ENCODE data around the gene METAP1D. TPM values are rescaled to one million over a fixed set of nuclear protein-coding genes. Genes with fewer than 3 reads are reported as not detected.

Gene METAP1D
- total RNA-seq (2014; rRNA removed; shearing (Covaris generic)): 3.8 and 4.1 TPM in 2 replicates
- 5.1 and 6.9 TPM in 2 replicates for polyA plus RNA-seq (2016; fragmentation: Nextera tagmentation; extraction: Ambion mirVana)

DNA sequence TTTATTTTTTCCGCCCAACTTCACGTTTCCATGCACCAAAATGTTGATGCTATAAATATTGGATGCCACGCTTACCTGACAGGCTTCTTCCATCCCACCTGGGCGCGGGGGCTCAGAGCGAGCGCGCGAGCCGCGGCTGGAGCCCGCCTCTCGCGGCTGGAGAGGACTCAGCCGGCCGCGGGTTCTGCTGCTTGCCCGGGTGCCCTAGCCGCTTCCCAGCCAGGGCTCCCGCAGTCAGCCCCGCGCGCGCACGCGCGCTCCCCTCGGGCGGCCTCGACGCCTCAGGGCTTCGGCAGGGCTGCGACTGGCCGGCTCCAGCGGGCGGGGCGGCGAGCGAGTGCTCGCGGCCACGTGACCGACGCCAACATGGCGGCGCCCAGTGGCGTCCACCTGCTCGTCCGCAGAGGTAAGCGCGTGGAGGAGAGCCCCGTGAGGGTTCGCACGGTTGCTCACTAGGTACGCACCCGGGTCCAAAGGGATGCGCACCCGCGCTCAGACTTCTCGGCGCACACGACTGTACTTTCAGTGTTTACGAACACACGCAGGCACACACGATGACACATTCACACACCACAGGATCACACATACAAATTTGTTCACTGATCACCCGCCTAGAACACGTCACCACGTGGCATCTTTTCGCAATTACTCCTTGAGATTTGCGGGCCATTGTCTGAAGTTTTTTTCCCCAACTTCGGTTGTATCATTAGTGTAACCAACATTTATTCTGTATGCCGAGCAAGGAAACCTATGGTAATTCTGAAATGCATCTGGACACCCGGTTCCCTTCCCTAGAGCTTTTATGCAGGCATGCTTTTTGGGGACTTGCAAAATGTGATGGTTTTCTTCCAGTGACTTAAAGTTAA is at the start of gene METAP1D:
TSS of gene METAP1D (plus strand) at position 350 of the 866 bp plus-strand sequence. CDS start at position 367, 17 bp downstream.
- H3K9me2 ChIP-seq (ENCODE audit: insufficient read depth): no peaks in the 10 kb centered on the region
- peak within 1 kb of the TSS; percentile 72 for H3K27ac ChIP-seq
- no peaks in the 10 kb centered on the region for H3K79me2 ChIP-seq (ENCODE audit: insufficient read depth)
- TF ChIP-seq EZH2 (IDR thresholded peaks at IDR 0.05; ENCODE audit: insufficient read depth, poor library complexity, severe bottlenecking): no peak
- TF ChIP-seq EZH2phosphoT487 (IDR thresholded peaks at IDR 0.05; ENCODE audit: insufficient read depth, low read depth): no peak
- H3K4me2 ChIP-seq (ENCODE audit: unreplicated experiment): peak within 1 kb of the TSS; percentile 88
- H4K20me1 ChIP-seq (ENCODE audit: insufficient read depth): no peaks in the 10 kb centered on the region
- H3F3A ChIP-seq (ENCODE audit: insufficient read depth): no peaks in the 10 kb centered on the region
- in situ Hi-C loops (cut with MboI): no loop called here
- no peaks in the 10 kb centered on the region for H3K4me1 ChIP-seq (ENCODE audit: insufficient read depth)
- 1 to 2% methylated on average over 67 to 70 of the region's 73 CpGs for WGBS, 2 experiments (ENCODE audit: low coverage in 1 of 2, low lambda C conversion rate in 2 of 2, missing lambda C conversion rate in 2 of 2)
- peak within 1 kb of the TSS; percentile 83 for H3K4me3 ChIP-seq
- DNase-seq: peak; percentile 97
- H3K9me3 ChIP-seq (ENCODE audit: low read depth): no peaks in the 10 kb centered on the region
- peak within 1 kb of the TSS; percentile 96 for H2AFZ ChIP-seq
- H3K9ac ChIP-seq: peak within 1 kb of the TSS; percentile 92
- H3K36me3 ChIP-seq (ENCODE audit: low read depth): no peaks in the 10 kb centered on the region
- no peaks in the 10 kb centered on the region for H3K27me3 ChIP-seq (replicated peaks; ENCODE audit: insufficient read depth)

DNA sequence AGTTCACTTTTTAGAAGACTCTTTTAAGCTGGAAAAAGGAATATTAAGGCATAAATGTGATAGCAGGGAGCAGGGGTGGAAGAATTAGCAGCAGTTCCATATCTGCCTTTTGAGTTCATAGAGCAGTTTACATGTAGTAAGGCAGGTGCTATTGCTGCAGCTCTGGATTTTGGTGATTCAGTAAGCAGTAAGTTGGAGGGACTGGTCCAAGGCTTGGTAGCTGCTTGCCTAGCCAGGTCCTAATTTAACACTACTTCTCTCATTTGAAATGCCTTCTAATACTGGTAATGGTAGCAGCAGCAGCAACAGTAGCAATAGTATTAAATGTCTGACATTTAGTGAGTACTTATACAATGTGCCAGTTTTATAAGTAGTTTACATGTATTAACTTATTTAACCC is 47.5 kb upstream of the METAP1D start:
- H3K9ac ChIP-seq: no peak overlapping the region
- H3K27me3 ChIP-seq (replicated peaks; ENCODE audit: insufficient read depth): no peaks in the 10 kb centered on the region
- H2AFZ ChIP-seq: no peak overlapping the region
- peaks cover 21% of the 10 kb centered on the region for H3F3A ChIP-seq (ENCODE audit: insufficient read depth)
- DNase-seq: no peak
- no peak overlapping the region for H3K4me2 ChIP-seq (ENCODE audit: unreplicated experiment)
- in situ Hi-C loops (cut with MboI): no loop called here
- TF ChIP-seq EZH2 (IDR thresholded peaks at IDR 0.05; ENCODE audit: insufficient read depth, poor library complexity, severe bottlenecking) (no peak), EZH2phosphoT487 (IDR thresholded peaks at IDR 0.05; ENCODE audit: insufficient read depth, low read depth) (no peak)
- H3K4me3 ChIP-seq: no peak overlapping the region
- no peaks in the 10 kb centered on the region for H4K20me1 ChIP-seq (ENCODE audit: insufficient read depth)
- H3K9me3 ChIP-seq (ENCODE audit: low read depth): no peaks in the 10 kb centered on the region
- H3K9me2 ChIP-seq (ENCODE audit: insufficient read depth): no peaks in the 10 kb centered on the region
- peaks cover 37% of the 10 kb centered on the region for H3K79me2 ChIP-seq (ENCODE audit: insufficient read depth)
- peaks cover 13% of the 10 kb centered on the region for H3K4me1 ChIP-seq (ENCODE audit: insufficient read depth)
- H3K36me3 ChIP-seq (ENCODE audit: low read depth): no peaks in the 10 kb centered on the region
- no peak overlapping the region for H3K27ac ChIP-seq

DNA sequence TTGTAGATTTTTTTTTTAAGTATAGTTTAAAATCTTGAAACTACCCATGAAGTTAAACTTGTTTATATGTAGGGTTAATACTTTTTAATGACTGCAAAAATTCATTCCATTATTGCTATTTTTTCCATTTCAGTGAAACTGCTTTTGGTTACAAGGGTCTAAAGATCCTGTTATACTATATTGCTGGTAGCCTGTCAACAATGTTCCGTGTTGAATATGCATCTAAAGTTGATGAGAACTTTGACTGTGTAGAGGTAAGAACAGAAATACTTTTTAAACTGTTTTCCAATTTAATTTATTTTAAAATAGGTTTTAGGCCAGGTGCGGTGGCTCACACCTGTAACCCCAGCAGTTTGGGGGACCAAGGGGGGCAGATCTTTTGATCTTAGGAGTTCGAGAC is 47.0 kb upstream of the METAP1D start:
- DNase-seq: no peak
- Histone ChIP-seq H3K9me3 (ENCODE audit: low read depth) (no peaks in the 10 kb centered on the region), H3K9me2 (ENCODE audit: insufficient read depth) (no peaks in the 10 kb centered on the region), H3K4me1 (ENCODE audit: insufficient read depth) (peaks cover 17% of the 10 kb centered on the region), H3K4me2 (ENCODE audit: unreplicated experiment) (no peak overlapping the region), H3K9ac (no peak overlapping the region), H2AFZ (no peak overlapping the region), H3K27me3 (replicated peaks; ENCODE audit: insufficient read depth) (no peaks in the 10 kb centered on the region), H3K79me2 (ENCODE audit: insufficient read depth) (peaks cover 41% of the 10 kb centered on the region), H3K4me3 (no peak overlapping the region), H3K36me3 (ENCODE audit: low read depth) (no peaks in the 10 kb centered on the region), H3K27ac (no peak overlapping the region), H3F3A (ENCODE audit: insufficient read depth) (peaks cover 22% of the 10 kb centered on the region), H4K20me1 (ENCODE audit: insufficient read depth) (no peaks in the 10 kb centered on the region)
- WGBS, 2 experiments (ENCODE audit: low coverage in 1 of 2, low lambda C conversion rate in 2 of 2, missing lambda C conversion rate in 2 of 2): 91% methylated on average over 3 of the region's 3 CpGs
- TF ChIP-seq EZH2phosphoT487 (IDR thresholded peaks at IDR 0.05; ENCODE audit: insufficient read depth, low read depth) (no peak), EZH2 (IDR thresholded peaks at IDR 0.05; ENCODE audit: insufficient read depth, poor library complexity, severe bottlenecking) (no peak)
- in situ Hi-C loops (cut with MboI): no loop called here

DNA sequence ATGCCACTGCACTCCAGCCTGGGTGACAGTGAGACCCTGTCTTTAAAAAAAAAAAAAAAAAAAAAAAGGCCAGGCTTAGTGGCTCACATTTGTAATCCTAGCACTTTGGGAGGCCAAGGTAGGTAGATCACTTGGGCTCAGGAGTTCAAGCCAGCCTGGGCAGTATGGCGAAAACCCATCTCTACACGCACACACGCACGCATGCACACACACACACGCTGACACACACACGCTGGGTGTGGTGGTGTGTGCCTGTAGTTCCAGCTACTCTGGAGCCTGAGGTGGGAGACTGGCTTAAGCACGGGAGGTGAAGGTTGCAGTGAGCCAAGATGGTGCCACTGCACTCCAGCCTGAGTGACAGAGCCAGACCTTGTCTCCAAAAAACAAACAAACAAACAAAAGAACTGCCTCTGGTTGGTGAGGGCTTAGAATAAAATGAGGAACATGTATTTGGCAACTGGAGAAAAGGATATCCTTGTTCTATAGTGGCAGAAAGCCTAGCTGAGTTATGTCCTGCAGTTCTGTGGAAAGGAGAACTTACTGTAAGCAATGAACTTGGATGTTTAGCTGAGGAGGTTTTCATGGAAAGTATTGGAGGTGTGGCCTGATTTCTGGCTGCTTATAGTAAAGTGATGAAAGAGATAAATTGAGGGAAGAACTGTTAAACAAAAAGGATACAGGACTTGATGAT is 43.5 kb upstream of the METAP1D start:
- H3K36me3 ChIP-seq (ENCODE audit: low read depth): no peaks in the 10 kb centered on the region
- in situ Hi-C loops (cut with MboI): no loop called here
- peaks cover 43% of the 10 kb centered on the region for H3K79me2 ChIP-seq (ENCODE audit: insufficient read depth)
- no peaks in the 10 kb centered on the region for H3K27me3 ChIP-seq (replicated peaks; ENCODE audit: insufficient read depth)
- H3K4me2 ChIP-seq (ENCODE audit: unreplicated experiment): no peak overlapping the region
- no peak for DNase-seq
- no peak overlapping the region for H3K9ac ChIP-seq
- H3K4me3 ChIP-seq: no peak overlapping the region
- H4K20me1 ChIP-seq (ENCODE audit: insufficient read depth): no peaks in the 10 kb centered on the region
- no peak overlapping the region for H2AFZ ChIP-seq
- H3K27ac ChIP-seq: no peak overlapping the region
- peaks cover 25% of the 10 kb centered on the region for H3F3A ChIP-seq (ENCODE audit: insufficient read depth)
- TF ChIP-seq EZH2phosphoT487 (IDR thresholded peaks at IDR 0.05; ENCODE audit: insufficient read depth, low read depth) (no peak), EZH2 (IDR thresholded peaks at IDR 0.05; ENCODE audit: insufficient read depth, poor library complexity, severe bottlenecking) (no peak)
- 96 to 97% methylated on average over 7 of the region's 7 CpGs for WGBS, 2 experiments (ENCODE audit: low coverage in 1 of 2, low lambda C conversion rate in 2 of 2, missing lambda C conversion rate in 2 of 2)
- H3K9me3 ChIP-seq (ENCODE audit: low read depth): no peaks in the 10 kb centered on the region
- H3K9me2 ChIP-seq (ENCODE audit: insufficient read depth): no peaks in the 10 kb centered on the region
- H3K4me1 ChIP-seq (ENCODE audit: insufficient read depth): peaks cover 47% of the 10 kb centered on the region

All from GM23248 (cell line).